Caco-2 (cell line): ENCODE results near the gene NUTM2F. TPM values are rescaled to one million over a fixed set of nuclear protein-coding genes. Genes with fewer than 3 reads are reported as not detected.
A peak's percentile ranks its signal among the peaks of the same experiment; 100 is the strongest.

Source experiments
- BruUV-seq: library from RNA; stranded (reverse); fragments of 400-500 nt; replicated peaks from 2 replicates; lab custom pipeline; 2021; lab: Mats Ljungman, UMichigan
- CTCF ChIA-PET: fragments of 300-600 bp; sonication (Branson Sonifier 250); formaldehyde crosslinking; loops from one replicate; lab custom pipeline; 2022; ENCODE audit warnings: antibody characterized with exemption; lab: Charles Lee
- POLR2A ChIA-PET: fragments of 300-600 bp; sonication (Branson Sonifier 250); formaldehyde crosslinking; loops from one replicate; lab custom pipeline; 2022; ENCODE audit warnings: antibody characterized with exemption; lab: Charles Lee
- DNase-seq, 2 experiments: peaks; one replicate each; pipeline versions ENCODE4 v3.0.0 to v3.0.0-alpha.2; 2020 to 2022
- H3K27me3 ChIP-seq: replicated peaks from 2 replicates; pipeline ENCODE4 v1.6.0; 2011; ENCODE audit warnings: low read length; ENCODE audit not compliant: control insufficient read depth, insufficient read depth
- H3K36me3 ChIP-seq: 2 replicates; pipeline ENCODE4 v1.5.1; 2011; ENCODE audit warnings: low read length; ENCODE audit not compliant: control insufficient read depth, insufficient read depth
- H3K4me1 ChIP-seq: fragments of 250-450 bp; sonication (Bioruptor Pico); 2 replicates; pipeline ENCODE4 v1.5.1; 2020; ENCODE audit warnings: mild to moderate bottlenecking
- H3K4me3 ChIP-seq: 2 replicates; pipeline ENCODE4 v1.5.1; 2011; ENCODE audit warnings: low read depth, mild to moderate bottlenecking, control low read depth, low read length
- H3K9me3 ChIP-seq: fragments of 250-450 bp; sonication (Bioruptor Pico); 2 replicates; pipeline ENCODE4 v1.5.1; 2020; ENCODE audit warnings: mild to moderate bottlenecking, moderate library complexity
- H3K27ac Mint-ChIP-seq: one replicate; pipeline ENCODE4 v1.8.0; 2022; ENCODE audit warnings: mixed read lengths; ENCODE audit not compliant: unreplicated experiment
- H3K27me3 Mint-ChIP-seq: one replicate; pipeline ENCODE4 v1.8.0; 2022; ENCODE audit warnings: mixed read lengths; ENCODE audit not compliant: insufficient read depth, unreplicated experiment
- H3K36me3 Mint-ChIP-seq: one replicate; pipeline ENCODE4 v1.8.0; 2022; ENCODE audit warnings: mild to moderate bottlenecking, mixed read lengths; ENCODE audit not compliant: insufficient read depth, unreplicated experiment
- H3K4me1 Mint-ChIP-seq: one replicate; pipeline ENCODE4 v1.8.0; 2022; ENCODE audit warnings: low read depth, mixed read lengths; ENCODE audit not compliant: unreplicated experiment
- H3K4me3 Mint-ChIP-seq: one replicate; pipeline ENCODE4 v1.8.0; 2022; ENCODE audit warnings: mild to moderate bottlenecking, moderate library complexity, mixed read lengths; ENCODE audit not compliant: unreplicated experiment
- H3K9me3 Mint-ChIP-seq: one replicate; pipeline ENCODE4 v1.8.0; 2022; ENCODE audit warnings: mixed read lengths; ENCODE audit not compliant: unreplicated experiment
- intact Hi-C: fragments of 100-400 bp; cut with micrococcal nuclease; formaldehyde crosslinking; loops from one replicate; pipeline ENCODE4 v1.10.0; 2022; ENCODE audit not compliant: unreplicated experiment
- total RNA-seq: library from RNA; stranded (reverse); gene quantifications from 2 replicates; pipeline ENCODE4 v1.2.3, GENCODE V29; 2022
- TF ChIP-seq, protein P1 (sequence below), 2 experiments: fragments of 200-600 bp in 1 of 2; IDR thresholded peaks; 1 replicate in 1 of 2; 2 replicates in 1 of 2; pipeline versions ENCODE4 v1.5.1 to v1.8.0; 2011 to 2022; ENCODE audit warnings: antibody characterized with exemption in 1 of 2, control low read depth in 1 of 2, inconsistent platforms in 1 of 2, low read depth in 1 of 2, low read length in 1 of 2, mild to moderate bottlenecking in 1 of 2, moderate library complexity in 1 of 2; ENCODE audit not compliant: insufficient read depth in 1 of 2, severe bottlenecking in 1 of 2, unreplicated experiment in 1 of 2

The NUTM2F gene
- total RNA-seq, 1 experiment from 2014 or later, result not detected

- Mint-ChIP-seq H3K36me3 (no peaks in the 10 kb centered on the region), H3K9me3 (no peaks in the 10 kb centered on the region), H3K4me3 (no peak overlapping the region), H3K27me3 (no peaks in the 10 kb centered on the region), H3K4me1 (peaks cover 7% of the 10 kb centered on the region), H3K27ac (no peak overlapping the region)
- CTCF ChIA-PET, result no interaction called here
- peaks cover 42% of the 10 kb centered on the region for H3K4me1 ChIP-seq
- H3K4me3 ChIP-seq, result no peak overlapping the region
- no peak for DNase-seq
- no TSS peak for BruUV-seq
- H3K27me3 ChIP-seq, result no peaks in the 10 kb centered on the region
- POLR2A ChIA-PET, result no interaction called here
- H3K36me3 ChIP-seq, result no peaks in the 10 kb centered on the region
- no peaks in the 10 kb centered on the region for H3K9me3 ChIP-seq
- TF ChIP-seq, protein P1, sequence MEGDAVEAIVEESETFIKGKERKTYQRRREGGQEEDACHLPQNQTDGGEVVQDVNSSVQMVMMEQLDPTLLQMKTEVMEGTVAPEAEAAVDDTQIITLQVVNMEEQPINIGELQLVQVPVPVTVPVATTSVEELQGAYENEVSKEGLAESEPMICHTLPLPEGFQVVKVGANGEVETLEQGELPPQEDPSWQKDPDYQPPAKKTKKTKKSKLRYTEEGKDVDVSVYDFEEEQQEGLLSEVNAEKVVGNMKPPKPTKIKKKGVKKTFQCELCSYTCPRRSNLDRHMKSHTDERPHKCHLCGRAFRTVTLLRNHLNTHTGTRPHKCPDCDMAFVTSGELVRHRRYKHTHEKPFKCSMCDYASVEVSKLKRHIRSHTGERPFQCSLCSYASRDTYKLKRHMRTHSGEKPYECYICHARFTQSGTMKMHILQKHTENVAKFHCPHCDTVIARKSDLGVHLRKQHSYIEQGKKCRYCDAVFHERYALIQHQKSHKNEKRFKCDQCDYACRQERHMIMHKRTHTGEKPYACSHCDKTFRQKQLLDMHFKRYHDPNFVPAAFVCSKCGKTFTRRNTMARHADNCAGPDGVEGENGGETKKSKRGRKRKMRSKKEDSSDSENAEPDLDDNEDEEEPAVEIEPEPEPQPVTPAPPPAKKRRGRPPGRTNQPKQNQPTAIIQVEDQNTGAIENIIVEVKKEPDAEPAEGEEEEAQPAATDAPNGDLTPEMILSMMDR (IDR thresholded peaks at IDR 0.05; ENCODE audit: insufficient read depth in 1 of 2, low read depth in 1 of 2, low read length in 1 of 2, severe bottlenecking in 1 of 2, unreplicated experiment in 1 of 2), result no peak
- intact Hi-C loops, result no loop called here
Observed at GRCh38 chr9:94270009-94270408, 58.4 kb downstream of the NUTM2F start.

- TF ChIP-seq, protein P1 (IDR thresholded peaks at IDR 0.05; ENCODE audit: insufficient read depth in 1 of 2, low read depth in 1 of 2, low read length in 1 of 2, severe bottlenecking in 1 of 2, unreplicated experiment in 1 of 2), result no peak
- BruUV-seq, result TSS peak; percentile 59
- Histone ChIP-seq H3K4me3 (peak overlapping the region; percentile 33), H3K4me1 (peaks cover 42% of the 10 kb centered on the region), H3K27me3 (no peaks in the 10 kb centered on the region), H3K9me3 (no peaks in the 10 kb centered on the region), H3K36me3 (no peaks in the 10 kb centered on the region)
- no peak overlapping the region for H3K27ac Mint-ChIP-seq
- CTCF ChIA-PET, result no interaction called here
- intact Hi-C loops, result loop anchor here (1.0 kb wide), 1 partner anchor 8 kb away; no protein-coding TSS in a partner anchor
- DNase-seq, result peak; percentile 18 to 47
- H3K36me3 Mint-ChIP-seq, result no peaks in the 10 kb centered on the region
- H3K9me3 Mint-ChIP-seq, result no peaks in the 10 kb centered on the region
- H3K27me3 Mint-ChIP-seq, result no peaks in the 10 kb centered on the region
- POLR2A ChIA-PET, result no interaction called here
- peaks cover 7% of the 10 kb centered on the region for H3K4me1 Mint-ChIP-seq
- H3K4me3 Mint-ChIP-seq, result peak overlapping the region; percentile 63
Observed at GRCh38 chr9:94269264-94269663, 59.2 kb downstream of the NUTM2F start.

Other genes with a start within 250 kb of the NUTM2F start
- gene PTPDC1, start 244.2 kb downstream of the NUTM2F start, total RNA-seq, result 5.3 and 5.9 TPM in 2 replicates
- 3.3 and 3.7 TPM in 2 replicates for gene ZNF169, start 69.3 kb downstream of the NUTM2F start, total RNA-seq
- gene PCAT7, start 226.4 kb upstream of the NUTM2F start, total RNA-seq, result 10.4 and 10.6 TPM in 2 replicates